Measurements from ENCODE around the gene ATP7B.

Gene ATP7B

DNA sequence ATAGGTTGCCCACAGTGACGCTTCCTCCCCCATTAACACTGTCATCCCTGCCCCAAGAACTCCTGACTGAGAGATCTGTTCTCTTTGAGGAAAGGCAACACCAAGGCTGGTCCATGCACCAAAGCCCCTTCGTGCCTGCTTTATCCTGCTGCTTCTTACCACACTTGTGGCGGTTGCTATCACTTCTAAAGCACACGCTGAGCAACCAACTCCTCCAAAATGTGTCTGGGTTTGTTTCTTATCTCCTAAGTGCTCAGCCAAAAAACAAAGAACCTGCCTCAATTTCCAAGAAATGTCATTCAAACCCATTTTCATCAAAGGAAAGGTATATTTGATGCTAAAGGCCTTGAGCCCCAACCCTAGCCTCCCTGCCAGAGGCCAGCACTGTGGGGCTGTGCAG lies 14.6 kb downstream of the ATP7B start:
- H4K91ac ChIP-seq (ENCODE audit: low read depth, low read length, poor library complexity): no peak overlapping the region
- no peak overlapping the region for H3K27ac ChIP-seq (replicated peaks; ENCODE audit: low read length)
- no peak for DNase-seq (ENCODE audit: low spot score)
- H3K18ac ChIP-seq (ENCODE audit: low read length): no peak overlapping the region
- H2BK12ac ChIP-seq (ENCODE audit: low read length): no peak overlapping the region
- H3K9me3 ChIP-seq (replicated peaks in 1 of 2; ENCODE audit: control insufficient read depth in 2 of 2, insufficient read depth in 1 of 2, low read depth in 1 of 2, low read length in 2 of 2): no peaks in the 10 kb centered on the region
- H3K4me1 ChIP-seq (ENCODE audit: control insufficient read depth in 2 of 2, insufficient read depth in 1 of 2, low read depth in 1 of 2, low read length in 2 of 2): peaks cover 4 to 27% of the 10 kb centered on the region in 2 donors
- no peak overlapping the region for H2AK5ac ChIP-seq (ENCODE audit: low read depth, low read length)
- H2BK120ac ChIP-seq (ENCODE audit: low read depth, low read length): no peak overlapping the region
- H4K8ac ChIP-seq (ENCODE audit: low read depth, low read length): no peak overlapping the region
- no CpG with 5 or more reads among the region's 4 CpGs for WGBS, 2 donors (ENCODE audit: extremely low coverage in 2 of 2, insufficient read length in 2 of 2, insufficient replicate concordance in 1 of 2)
- H2BK15ac ChIP-seq (ENCODE audit: low read length): no peak overlapping the region
- H2BK5ac ChIP-seq (ENCODE audit: low read length): no peak overlapping the region
- peak overlapping the region; percentile 34 for H3K9ac ChIP-seq (ENCODE audit: low read depth, low read length, poor library complexity)
- H3K79me1 ChIP-seq (ENCODE audit: low read depth, low read length): peaks cover 2% of the 10 kb centered on the region
- no peak overlapping the region for H3K4me3 ChIP-seq (ENCODE audit: low read length in 2 of 2)
- H3K23ac ChIP-seq (ENCODE audit: low read depth, low read length, poor library complexity): peak overlapping the region; percentile 7
- no peak overlapping the region for H2AFZ ChIP-seq (ENCODE audit: low read length)
- H3K4ac ChIP-seq (ENCODE audit: low read length): no peak overlapping the region
- no peaks in the 10 kb centered on the region for H3K36me3 ChIP-seq (replicated peaks in 1 of 2; ENCODE audit: control insufficient read depth in 2 of 2, insufficient read depth in 2 of 2, low read length in 2 of 2)
- H3K27me3 ChIP-seq (ENCODE audit: control insufficient read depth in 3 of 3, insufficient read depth in 3 of 3, low read depth in 1 of 3, low read length in 3 of 3): peaks cover 0 to 5% (median 0%) of the 10 kb centered on the region in 3 experiments
- no peak overlapping the region for H3K14ac ChIP-seq (ENCODE audit: low read length)
- no peak overlapping the region for H3K4me2 ChIP-seq (ENCODE audit: insufficient read depth, low read length, poor library complexity, severe bottlenecking)

- no peak overlapping the region for H2BK12ac ChIP-seq (ENCODE audit: low read length)
- H4K91ac ChIP-seq (ENCODE audit: low read depth, low read length, poor library complexity): no peak overlapping the region
- H2BK5ac ChIP-seq (ENCODE audit: low read length): no peak overlapping the region
- no peak overlapping the region for H3K4me3 ChIP-seq (ENCODE audit: low read length in 2 of 2)
- no peak overlapping the region for H2AK5ac ChIP-seq (ENCODE audit: low read depth, low read length)
- peaks cover 4 to 27% of the 10 kb centered on the region in 2 donors for H3K4me1 ChIP-seq (ENCODE audit: control insufficient read depth in 2 of 2, insufficient read depth in 1 of 2, low read depth in 1 of 2, low read length in 2 of 2)
- no peak overlapping the region for H3K27ac ChIP-seq (replicated peaks; ENCODE audit: low read length)
- H2BK120ac ChIP-seq (ENCODE audit: low read depth, low read length): no peak overlapping the region
- no CpG with 5 or more reads among the region's 9 CpGs for WGBS, 2 donors (ENCODE audit: extremely low coverage in 2 of 2, insufficient read length in 2 of 2, insufficient replicate concordance in 1 of 2)
- H3K4ac ChIP-seq (ENCODE audit: low read length): no peak overlapping the region
- H2BK15ac ChIP-seq (ENCODE audit: low read length): no peak overlapping the region
- no peak overlapping the region for H2AFZ ChIP-seq (ENCODE audit: low read length)
- no peak overlapping the region for H3K18ac ChIP-seq (ENCODE audit: low read length)
- no peaks in the 10 kb centered on the region for H3K9me3 ChIP-seq (replicated peaks in 1 of 2; ENCODE audit: control insufficient read depth in 2 of 2, insufficient read depth in 1 of 2, low read depth in 1 of 2, low read length in 2 of 2)
- H3K27me3 ChIP-seq (ENCODE audit: control insufficient read depth in 3 of 3, insufficient read depth in 3 of 3, low read depth in 1 of 3, low read length in 3 of 3): peaks cover 0 to 5% (median 0%) of the 10 kb centered on the region in 3 experiments
- peak overlapping the region; percentile 83 for H4K8ac ChIP-seq (ENCODE audit: low read depth, low read length)
- peak overlapping the region; percentile 7 for H3K23ac ChIP-seq (ENCODE audit: low read depth, low read length, poor library complexity)
- H3K4me2 ChIP-seq (ENCODE audit: insufficient read depth, low read length, poor library complexity, severe bottlenecking): no peak overlapping the region
- DNase-seq (ENCODE audit: low spot score): no peak
- H3K36me3 ChIP-seq (replicated peaks in 1 of 2; ENCODE audit: control insufficient read depth in 2 of 2, insufficient read depth in 2 of 2, low read length in 2 of 2): no peaks in the 10 kb centered on the region
- peak overlapping the region; percentile 34 for H3K9ac ChIP-seq (ENCODE audit: low read depth, low read length, poor library complexity)
- no peak overlapping the region for H3K14ac ChIP-seq (ENCODE audit: low read length)
- H3K79me1 ChIP-seq (ENCODE audit: low read depth, low read length): peaks cover 2% of the 10 kb centered on the region
These were observed 15.3 kb downstream of the ATP7B start for GRCh38 chr13:51995677-51996551.

DNA sequence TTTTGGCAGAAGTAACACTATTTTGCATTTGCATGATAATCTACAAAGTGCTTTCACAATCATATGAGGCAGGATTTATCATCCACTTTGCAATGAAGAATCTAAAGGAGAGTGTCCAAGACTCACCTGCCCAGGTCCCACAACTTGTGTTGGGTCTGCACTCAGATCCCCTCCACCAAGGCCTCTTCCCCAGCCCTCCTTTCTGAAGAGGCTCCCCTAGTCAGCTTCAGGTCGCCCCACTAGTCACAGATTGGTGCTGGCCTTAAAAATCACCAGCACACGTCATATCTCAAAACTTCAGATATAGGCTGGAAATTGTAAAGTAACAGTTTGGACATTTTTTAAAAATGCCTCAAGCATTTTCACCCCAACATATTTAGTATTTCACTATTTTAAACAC lies 17.5 kb downstream of the ATP7B start:
- WGBS, 2 donors (ENCODE audit: extremely low coverage in 2 of 2, insufficient read length in 2 of 2, insufficient replicate concordance in 1 of 2): no CpG with 5 or more reads among the region's 2 CpGs
- Histone ChIP-seq H3K23ac (ENCODE audit: low read depth, low read length, poor library complexity) (no peak overlapping the region), H3K36me3 (replicated peaks in 1 of 2; ENCODE audit: control insufficient read depth in 2 of 2, insufficient read depth in 2 of 2, low read length in 2 of 2) (no peaks in the 10 kb centered on the region), H3K9me3 (replicated peaks in 1 of 2; ENCODE audit: control insufficient read depth in 2 of 2, insufficient read depth in 1 of 2, low read depth in 1 of 2, low read length in 2 of 2) (no peaks in the 10 kb centered on the region), H3K79me1 (ENCODE audit: low read depth, low read length) (peaks cover 2% of the 10 kb centered on the region), H2AFZ (ENCODE audit: low read length) (no peak overlapping the region), H2BK120ac (ENCODE audit: low read depth, low read length) (no peak overlapping the region), H3K9ac (ENCODE audit: low read depth, low read length, poor library complexity) (no peak overlapping the region), H3K4me3 (ENCODE audit: low read length in 2 of 2) (no peak overlapping the region), H4K91ac (ENCODE audit: low read depth, low read length, poor library complexity) (no peak overlapping the region), H3K4me2 (ENCODE audit: insufficient read depth, low read length, poor library complexity, severe bottlenecking) (no peak overlapping the region), H3K14ac (ENCODE audit: low read length) (no peak overlapping the region), H2BK12ac (ENCODE audit: low read length) (no peak overlapping the region), H2BK5ac (ENCODE audit: low read length) (no peak overlapping the region), H2AK5ac (ENCODE audit: low read depth, low read length) (no peak overlapping the region), H3K18ac (ENCODE audit: low read length) (no peak overlapping the region), H4K8ac (ENCODE audit: low read depth, low read length) (no peak overlapping the region), H3K27me3 (ENCODE audit: control insufficient read depth in 3 of 3, insufficient read depth in 3 of 3, low read depth in 1 of 3, low read length in 3 of 3) (no peaks in the 10 kb centered on the region), H2BK15ac (ENCODE audit: low read length) (no peak overlapping the region), H3K27ac (replicated peaks; ENCODE audit: low read length) (no peak overlapping the region), H3K4ac (ENCODE audit: low read length) (no peak overlapping the region), H3K4me1 (ENCODE audit: control insufficient read depth in 2 of 2, insufficient read depth in 1 of 2, low read depth in 1 of 2, low read length in 2 of 2) (peaks cover under 1 to 19% of the 10 kb centered on the region in 2 donors)
- DNase-seq (ENCODE audit: low spot score): no peak

DNA sequence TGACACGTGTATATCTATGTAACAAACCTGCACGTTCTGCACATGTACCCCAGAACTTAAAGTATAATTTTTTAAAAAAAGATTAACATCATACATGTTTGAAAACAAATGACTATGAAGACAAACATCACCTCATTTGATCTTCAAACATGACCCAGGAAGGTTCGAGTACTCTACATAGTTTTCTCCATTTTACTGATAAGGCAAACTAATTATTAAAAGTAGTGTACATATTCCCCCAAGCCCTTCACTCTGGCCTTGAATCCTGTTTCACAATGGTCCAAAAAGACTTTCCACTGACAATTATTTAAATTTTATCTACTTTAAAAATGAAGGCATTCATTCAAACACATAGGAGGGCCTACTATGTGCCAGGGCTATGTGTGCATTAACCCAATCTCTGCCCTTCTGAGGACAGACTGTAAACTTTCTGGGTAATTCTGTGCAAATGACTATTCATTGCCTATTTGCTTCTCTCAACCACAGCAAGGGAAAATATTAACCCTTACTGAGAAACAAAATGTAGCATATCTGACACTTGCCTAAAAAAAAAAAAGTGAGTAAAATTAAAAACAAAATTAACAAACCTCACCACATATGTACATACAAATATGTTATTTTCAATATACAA lies 22.1 kb downstream of the ATP7B start:
- Histone ChIP-seq H3K27me3 (ENCODE audit: control insufficient read depth in 3 of 3, insufficient read depth in 3 of 3, low read depth in 1 of 3, low read length in 3 of 3) (no peaks in the 10 kb centered on the region), H4K8ac (ENCODE audit: low read depth, low read length) (no peak overlapping the region), H2AK5ac (ENCODE audit: low read depth, low read length) (no peak overlapping the region), H3K23ac (ENCODE audit: low read depth, low read length, poor library complexity) (no peak overlapping the region), H4K91ac (ENCODE audit: low read depth, low read length, poor library complexity) (no peak overlapping the region), H3K4me1 (ENCODE audit: control insufficient read depth in 2 of 2, insufficient read depth in 1 of 2, low read depth in 1 of 2, low read length in 2 of 2) (no peaks in the 10 kb centered on the region), H3K9ac (ENCODE audit: low read depth, low read length, poor library complexity) (no peak overlapping the region), H2BK5ac (ENCODE audit: low read length) (no peak overlapping the region), H2AFZ (ENCODE audit: low read length) (no peak overlapping the region), H3K27ac (replicated peaks; ENCODE audit: low read length) (no peak overlapping the region), H2BK120ac (ENCODE audit: low read depth, low read length) (no peak overlapping the region), H3K9me3 (replicated peaks in 1 of 2; ENCODE audit: control insufficient read depth in 2 of 2, insufficient read depth in 1 of 2, low read depth in 1 of 2, low read length in 2 of 2) (no peaks in the 10 kb centered on the region), H3K18ac (ENCODE audit: low read length) (no peak overlapping the region), H3K79me1 (ENCODE audit: low read depth, low read length) (no peaks in the 10 kb centered on the region), H2BK15ac (ENCODE audit: low read length) (no peak overlapping the region), H3K4me3 (ENCODE audit: low read length in 2 of 2) (no peak overlapping the region), H3K36me3 (replicated peaks in 1 of 2; ENCODE audit: control insufficient read depth in 2 of 2, insufficient read depth in 2 of 2, low read length in 2 of 2) (no peaks in the 10 kb centered on the region), H3K14ac (ENCODE audit: low read length) (no peak overlapping the region), H3K4ac (ENCODE audit: low read length) (no peak overlapping the region), H3K4me2 (ENCODE audit: insufficient read depth, low read length, poor library complexity, severe bottlenecking) (no peak overlapping the region), H2BK12ac (ENCODE audit: low read length) (no peak overlapping the region)
- DNase-seq (ENCODE audit: low spot score): no peak
- no CpG with 5 or more reads among the region's 3 CpGs for WGBS, 2 donors (ENCODE audit: extremely low coverage in 2 of 2, insufficient read length in 2 of 2, insufficient replicate concordance in 1 of 2)

Measured in neuronal stem cell (in vitro differentiated cells).